ENCODE data around the gene DGKG. TPM values are rescaled to one million over a fixed set of nuclear protein-coding genes. Genes with fewer than 3 reads are reported as not detected.

The DGKG gene
- polyA plus RNA-seq, 1 donor (not counting 4 experiments of a cell fraction or from before 2014, with no cell fraction given) = 0.22 TPM

DNA sequence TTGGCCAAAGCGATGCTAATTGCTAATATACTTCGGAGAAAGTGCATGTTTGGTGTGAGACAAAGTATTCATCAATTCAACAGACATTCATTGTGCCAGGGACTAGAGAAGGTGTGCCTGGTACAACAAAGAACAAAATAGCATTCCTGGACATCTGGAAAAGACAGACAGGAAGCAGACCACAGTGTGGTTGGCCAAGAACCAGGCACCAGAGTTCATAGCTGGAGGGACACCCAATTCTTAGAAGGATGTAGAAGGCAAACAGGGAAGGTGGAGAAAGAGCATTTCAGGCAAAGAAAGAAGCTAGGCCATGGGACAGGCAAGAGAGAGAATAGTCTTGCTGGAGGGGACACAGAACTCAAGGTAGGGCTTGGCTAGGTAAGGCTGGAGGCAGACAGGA is 147.4 kb downstream of the DGKG start:
- Histone ChIP-seq H2AFZ (ENCODE audit: control insufficient read depth, low read length) (no peak overlapping the region), H3K79me2 (ENCODE audit: control insufficient read depth, insufficient read depth, low read length) (no peaks in the 10 kb centered on the region), H3K9ac (ENCODE audit: control insufficient read depth, extremely low read depth, insufficient read depth, low read length) (no peak overlapping the region), H4K20me1 (ENCODE audit: control insufficient read depth, extremely low read depth, insufficient read depth, low read length) (no peaks in the 10 kb centered on the region), H3K27ac (ENCODE audit: control insufficient read depth, insufficient read depth, low read length) (no peak overlapping the region), H3K4me2 (ENCODE audit: control insufficient read depth, extremely low read depth, insufficient read depth, low read depth, low read length) (no peak overlapping the region), H3K9me3 (ENCODE audit: control insufficient read depth, low read depth, low read length) (no peaks in the 10 kb centered on the region), H3K9me1 (ENCODE audit: control insufficient read depth, extremely low read depth, insufficient read depth, low read length) (no peaks in the 10 kb centered on the region), H3K4me1 (ENCODE audit: control insufficient read depth, extremely low read depth, insufficient read depth, low read length) (peaks cover 21% of the 10 kb centered on the region), H3K36me3 (ENCODE audit: control insufficient read depth in 2 of 2, extremely low read depth in 1 of 2, insufficient read depth in 2 of 2, low read length in 2 of 2) (no peaks in the 10 kb centered on the region), H3K27me3 (ENCODE audit: control insufficient read depth, extremely low read depth, insufficient read depth, low read length) (no peaks in the 10 kb centered on the region), H3K4me3 (ENCODE audit: control insufficient read depth in 2 of 3, extremely low read depth in 1 of 3, insufficient read depth in 2 of 3, low read depth in 1 of 3, low read length in 3 of 3) (no peak overlapping the region)
- no peak for FAIRE-seq
- dilution Hi-C loops (cut with MboI; ENCODE audit: extremely low pct_ligation_motif_present, low sequenced_read_pairs) = no loop called here
- TF ChIP-seq, protein P1, sequence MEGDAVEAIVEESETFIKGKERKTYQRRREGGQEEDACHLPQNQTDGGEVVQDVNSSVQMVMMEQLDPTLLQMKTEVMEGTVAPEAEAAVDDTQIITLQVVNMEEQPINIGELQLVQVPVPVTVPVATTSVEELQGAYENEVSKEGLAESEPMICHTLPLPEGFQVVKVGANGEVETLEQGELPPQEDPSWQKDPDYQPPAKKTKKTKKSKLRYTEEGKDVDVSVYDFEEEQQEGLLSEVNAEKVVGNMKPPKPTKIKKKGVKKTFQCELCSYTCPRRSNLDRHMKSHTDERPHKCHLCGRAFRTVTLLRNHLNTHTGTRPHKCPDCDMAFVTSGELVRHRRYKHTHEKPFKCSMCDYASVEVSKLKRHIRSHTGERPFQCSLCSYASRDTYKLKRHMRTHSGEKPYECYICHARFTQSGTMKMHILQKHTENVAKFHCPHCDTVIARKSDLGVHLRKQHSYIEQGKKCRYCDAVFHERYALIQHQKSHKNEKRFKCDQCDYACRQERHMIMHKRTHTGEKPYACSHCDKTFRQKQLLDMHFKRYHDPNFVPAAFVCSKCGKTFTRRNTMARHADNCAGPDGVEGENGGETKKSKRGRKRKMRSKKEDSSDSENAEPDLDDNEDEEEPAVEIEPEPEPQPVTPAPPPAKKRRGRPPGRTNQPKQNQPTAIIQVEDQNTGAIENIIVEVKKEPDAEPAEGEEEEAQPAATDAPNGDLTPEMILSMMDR (optimal IDR thresholded peaks at IDR 0.05 in 1 of 3, IDR thresholded peaks at IDR 0.05 in 1 of 3, conservative IDR thresholded peaks at IDR 0.05 in 1 of 3; ENCODE audit: extremely low read depth in 1 of 3, insufficient read depth in 2 of 3, low read length in 3 of 3) = no peak
- no peak for TF ChIP-seq EZH2 (IDR thresholded peaks at IDR 0.05; ENCODE audit: low read length)
- DNase-seq (ENCODE audit: low read depth, low spot score) = no peak

DNA sequence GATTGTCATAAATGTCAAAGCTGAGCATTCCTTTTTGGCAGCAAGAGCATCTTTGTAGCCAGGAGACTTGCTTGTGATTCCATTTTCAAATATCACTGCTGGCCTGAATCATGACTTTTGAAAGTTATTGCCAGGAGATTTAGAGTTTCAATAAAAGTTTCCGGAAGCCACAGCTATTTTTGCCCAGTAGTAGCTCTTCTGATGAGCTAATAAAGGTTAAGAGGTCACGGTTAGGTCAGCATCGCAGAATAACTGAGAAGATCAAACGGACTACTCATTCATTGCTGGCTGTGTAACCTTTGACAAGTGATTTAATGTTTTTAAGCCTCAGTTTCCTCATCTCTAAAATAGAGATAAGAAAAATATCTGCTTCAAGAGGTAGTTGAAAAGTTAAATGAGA is 148.1 kb downstream of the DGKG start:
- H3K27me3 ChIP-seq (ENCODE audit: control insufficient read depth, extremely low read depth, insufficient read depth, low read length) = no peaks in the 10 kb centered on the region
- FAIRE-seq = no peak
- H3K36me3 ChIP-seq (ENCODE audit: control insufficient read depth in 2 of 2, extremely low read depth in 1 of 2, insufficient read depth in 2 of 2, low read length in 2 of 2) = no peaks in the 10 kb centered on the region
- no peak overlapping the region for H2AFZ ChIP-seq (ENCODE audit: control insufficient read depth, low read length)
- H3K9me3 ChIP-seq (ENCODE audit: control insufficient read depth, low read depth, low read length) = no peaks in the 10 kb centered on the region
- H3K27ac ChIP-seq (ENCODE audit: control insufficient read depth, insufficient read depth, low read length) = no peak overlapping the region
- no peak overlapping the region for H3K4me3 ChIP-seq (ENCODE audit: control insufficient read depth in 2 of 3, extremely low read depth in 1 of 3, insufficient read depth in 2 of 3, low read depth in 1 of 3, low read length in 3 of 3)
- no peak for TF ChIP-seq EZH2 (IDR thresholded peaks at IDR 0.05; ENCODE audit: low read length)
- TF ChIP-seq, protein P1 (optimal IDR thresholded peaks at IDR 0.05 in 1 of 3, IDR thresholded peaks at IDR 0.05 in 1 of 3, conservative IDR thresholded peaks at IDR 0.05 in 1 of 3; ENCODE audit: extremely low read depth in 1 of 3, insufficient read depth in 2 of 3, low read length in 3 of 3) = no peak
- H3K4me1 ChIP-seq (ENCODE audit: control insufficient read depth, extremely low read depth, insufficient read depth, low read length) = peaks cover 21% of the 10 kb centered on the region
- H3K4me2 ChIP-seq (ENCODE audit: control insufficient read depth, extremely low read depth, insufficient read depth, low read depth, low read length) = no peak overlapping the region
- no peaks in the 10 kb centered on the region for H4K20me1 ChIP-seq (ENCODE audit: control insufficient read depth, extremely low read depth, insufficient read depth, low read length)
- H3K9me1 ChIP-seq (ENCODE audit: control insufficient read depth, extremely low read depth, insufficient read depth, low read length) = no peaks in the 10 kb centered on the region
- dilution Hi-C loops (cut with MboI; ENCODE audit: extremely low pct_ligation_motif_present, low sequenced_read_pairs) = no loop called here
- no peak overlapping the region for H3K9ac ChIP-seq (ENCODE audit: control insufficient read depth, extremely low read depth, insufficient read depth, low read length)
- H3K79me2 ChIP-seq (ENCODE audit: control insufficient read depth, insufficient read depth, low read length) = no peaks in the 10 kb centered on the region
- no peak for DNase-seq (ENCODE audit: low read depth, low spot score)

Data from keratinocyte (primary cell).